NCI-H187 treated with DMSO at 0.1 percent for 48 hours (cell line): ENCODE results near the gene PHACTR2.

Experiments used
- DNase-seq: peaks from one replicate; lab custom pipeline; 2025; lab: John Stamatoyannopoulos, UW

PHACTR2 gene

GRCh38 chr6:143675382-143675900 lies 2.3 kb upstream of the PHACTR2 start:
- no peak for DNase-seq

GRCh38 chr6:143675946-143676345 lies 1.8 kb upstream of the PHACTR2 start:
- no peak for DNase-seq

- DNase-seq = no peak
These were observed 1.2 kb upstream of the PHACTR2 start for GRCh38 chr6:143676437-143677045.

- no peak for DNase-seq
These were observed 231 bp upstream of the PHACTR2 start for GRCh38 chr6:143677577-143677890.

- no peak for DNase-seq
These were observed 1.3 kb downstream of the PHACTR2 start for GRCh38 chr6:143679041-143679440.

- no peak for DNase-seq
These were observed 2.4 kb downstream of the PHACTR2 start for GRCh38 chr6:143680141-143680540.

- no peak for DNase-seq
These were observed 5.0 kb downstream of the PHACTR2 start for GRCh38 chr6:143682805-143683204.

GRCh38 chr6:143684486-143684885 lies 6.7 kb downstream of the PHACTR2 start:
- DNase-seq = no peak

- no peak for DNase-seq
These were observed 7.9 kb downstream of the PHACTR2 start for GRCh38 chr6:143685653-143686052.

GRCh38 chr6:143687591-143687990 lies 9.8 kb downstream of the PHACTR2 start:
- DNase-seq = no peak

GRCh38 chr6:143688681-143689080 lies 10.9 kb downstream of the PHACTR2 start:
- no peak for DNase-seq

GRCh38 chr6:143689852-143690251 lies 12.1 kb downstream of the PHACTR2 start:
- no peak for DNase-seq

GRCh38 chr6:143691155-143691554 lies 13.4 kb downstream of the PHACTR2 start:
- DNase-seq = no peak

GRCh38 chr6:143691900-143692636 lies 14.3 kb downstream of the PHACTR2 start:
- no peak for DNase-seq

- no peak for DNase-seq
These were observed 14.9 kb downstream of the PHACTR2 start for GRCh38 chr6:143692696-143693095.

- no peak for DNase-seq
These were observed 16.2 kb downstream of the PHACTR2 start for GRCh38 chr6:143694013-143694412.

- no peak for DNase-seq
These were observed 16.8 kb downstream of the PHACTR2 start for GRCh38 chr6:143694560-143694959.

GRCh38 chr6:143695130-143695968 lies 17.6 kb downstream of the PHACTR2 start:
- DNase-seq = no peak

- DNase-seq = no peak
These were observed 18.4 kb downstream of the PHACTR2 start for GRCh38 chr6:143695969-143696663.

GRCh38 chr6:143696664-143697000 lies 18.9 kb downstream of the PHACTR2 start:
- DNase-seq = no peak

- no peak for DNase-seq
These were observed 19.5 kb downstream of the PHACTR2 start for GRCh38 chr6:143697076-143697800.

- no peak for DNase-seq
These were observed 20.6 kb downstream of the PHACTR2 start for GRCh38 chr6:143698329-143698728.
